Activated CD8-positive, alpha-beta memory T cell treated with anti-CD3 and anti-CD28 coated beads for 48 hours (primary cell): ENCODE results near the gene KCNIP4.
"Not testable (repeated sequence)": the region's sequence is repeated elsewhere in the genome, so short reads cannot be mapped to it uniquely, and the experiment has no call there.

Experiments used
- DNase-seq, 3 experiments: peaks; one replicate each; pipeline ENCODE4 v3.0.0-alpha.2; 2020; ENCODE audit warnings: low read depth in 2 of 3, low spot score in 2 of 3

Gene KCNIP4

GRCh38 chr4:20787940-20788665 is 1160.5 kb downstream of the KCNIP4 start:
- no peak for DNase-seq

- DNase-seq = not testable (repeated sequence)
Measured at GRCh38 chr4:20783134-20783533, 1165.4 kb downstream of the KCNIP4 start.

- no peak for DNase-seq
Measured at GRCh38 chr4:20778896-20779295, 1169.7 kb downstream of the KCNIP4 start.

- no peak for DNase-seq
Measured at GRCh38 chr4:20773144-20773997, 1175.2 kb downstream of the KCNIP4 start.

GRCh38 chr4:20764366-20764992 is 1184.1 kb downstream of the KCNIP4 start:
- no peak for DNase-seq

- DNase-seq = no peak
Measured at GRCh38 chr4:20761826-20762225, 1186.7 kb downstream of the KCNIP4 start.

GRCh38 chr4:20761382-20761781 is 1187.2 kb downstream of the KCNIP4 start:
- DNase-seq = no peak

- no peak for DNase-seq
Measured at GRCh38 chr4:20760053-20760452, 1188.5 kb downstream of the KCNIP4 start.

- no peak for DNase-seq
Measured at GRCh38 chr4:20754036-20754435, 1194.5 kb downstream of the KCNIP4 start.

- no peak for DNase-seq
Measured at GRCh38 chr4:20752641-20753040, 1195.9 kb downstream of the KCNIP4 start.

GRCh38 chr4:20746000-20746399 is 1202.6 kb downstream of the KCNIP4 start:
- DNase-seq = not testable (repeated sequence)

- DNase-seq = no peak
Measured at GRCh38 chr4:20735931-20736330, 1212.6 kb downstream of the KCNIP4 start.

- DNase-seq = no peak
Measured at GRCh38 chr4:20724915-20725314, 1223.7 kb downstream of the KCNIP4 start.

- no peak for DNase-seq
Measured at GRCh38 chr4:20723463-20723862, 1225.1 kb downstream of the KCNIP4 start.

- no peak for DNase-seq
Measured at GRCh38 chr4:20723019-20723418, 1225.6 kb downstream of the KCNIP4 start.

GRCh38 chr4:20711335-20711734 is 1237.2 kb downstream of the KCNIP4 start:
- no peak for DNase-seq

- peak; percentile 79 to 84 (median 81) for DNase-seq
Measured at GRCh38 chr4:20700007-20700761, 1248.4 kb downstream of the KCNIP4 start, which contains the start of gene PACRGL. PACRGL (plus strand) TSS chr4:20700458; CDS start chr4:20704482, 4,024 bp downstream.

- DNase-seq = no peak
Measured at GRCh38 chr4:20698820-20699219, 1249.8 kb downstream of the KCNIP4 start.

GRCh38 chr4:20698382-20698781 is 1250.2 kb downstream of the KCNIP4 start:
- no peak for DNase-seq

- DNase-seq = no peak
Measured at GRCh38 chr4:20696815-20697214, 1251.8 kb downstream of the KCNIP4 start.

GRCh38 chr4:20687864-20688263 is 1260.7 kb downstream of the KCNIP4 start:
- DNase-seq = no peak
